Common myeloid progenitor, CD34-positive (primary cell): ENCODE measurements around the gene CCDC148.

ENCODE experiments used
- CTCF ChIA-PET: fragments of 350-600 bp; sonication (Branson Sonifier 250); formaldehyde crosslinking; loops from one replicate; lab custom pipeline; 2021; ENCODE audit warnings: antibody characterized with exemption; lab: Charles Lee
- POLR2A ChIA-PET: fragments of 350-600 bp; sonication (Branson Sonifier 250); formaldehyde crosslinking; loops from one replicate; lab custom pipeline; 2021; ENCODE audit warnings: antibody characterized with exemption; lab: Charles Lee
- DNase-seq, 3 donors: peaks; one replicate each; pipeline versions ENCODE4 v3.0.0 to v3.0.0-alpha.2; 2013
- H3K27ac ChIP-seq, 2 experiments: 1 replicate in 1 of 2; 2 replicates in 1 of 2; pipeline ENCODE4 v1.7.0; 2013; ENCODE audit warnings: inconsistent platforms in 2 of 2, low read length in 2 of 2, mild to moderate bottlenecking in 2 of 2, low read depth in 1 of 2, moderate library complexity in 1 of 2; ENCODE audit not compliant: severe bottlenecking in 2 of 2, insufficient read depth in 1 of 2, poor library complexity in 1 of 2
- H3K27me3 ChIP-seq, 5 experiments: replicated peaks in 2 of 5; 1 replicate in 3 of 5; 2 replicates in 2 of 5; pipeline versions ENCODE4 v1.6.1 to v1.7.0; 2013; ENCODE audit warnings: low read length in 4 of 5, mild to moderate bottlenecking in 2 of 5, moderate library complexity in 2 of 5, inconsistent platforms in 1 of 5; ENCODE audit not compliant: insufficient read depth in 5 of 5, control insufficient read depth in 4 of 5
- H3K36me3 ChIP-seq, 4 experiments: 1 replicate in 2 of 4; 2 replicates in 2 of 4; pipeline versions ENCODE4 v1.6.1 to v1.7.0; 2013; ENCODE audit warnings: low read length in 3 of 4, control low read depth in 1 of 4, mild to moderate bottlenecking in 1 of 4; ENCODE audit not compliant: control insufficient read depth in 4 of 4, insufficient read depth in 4 of 4
- H3K4me1 ChIP-seq, 4 experiments: 1 replicate in 3 of 4; 2 replicates in 1 of 4; pipeline versions ENCODE4 v1.6.1 to v1.7.1; 2013; ENCODE audit warnings: low read length in 3 of 4, mild to moderate bottlenecking in 3 of 4, control low read depth in 1 of 4, inconsistent platforms in 1 of 4, moderate library complexity in 1 of 4; ENCODE audit not compliant: control insufficient read depth in 4 of 4, insufficient read depth in 4 of 4; ENCODE audit errors: control extremely low read depth in 1 of 4
- H3K4me3 ChIP-seq, 7 experiments: 1 replicate in 4 of 7; 2 replicates in 3 of 7; pipeline versions ENCODE4 v1.5.1 to v1.7.0; 2013; ENCODE audit warnings: mild to moderate bottlenecking in 7 of 7, low read length in 6 of 7, moderate library complexity in 6 of 7, inconsistent platforms in 2 of 7, low read depth in 2 of 7, control low read depth in 1 of 7; ENCODE audit not compliant: insufficient read depth in 4 of 7, control insufficient read depth in 1 of 7; ENCODE audit errors: extremely low read depth in 1 of 7
- H3K9me3 ChIP-seq, 5 experiments: 1 replicate in 4 of 5; 2 replicates in 1 of 5; pipeline versions ENCODE4 v1.6.1 to v1.7.1; 2013; ENCODE audit warnings: low read length in 4 of 5, mild to moderate bottlenecking in 2 of 5, inconsistent platforms in 1 of 5, low read depth in 1 of 5, moderate library complexity in 1 of 5; ENCODE audit not compliant: control insufficient read depth in 4 of 5, insufficient read depth in 2 of 5; ENCODE audit errors: control extremely low read depth in 1 of 5
- WGBS: methylation state at CpG from one replicate; pipeline ENCODE4 v1.1.5; 2013; ENCODE audit not compliant: insufficient coverage; 5-methylcytosine and 5-hydroxymethylcytosine counted together

CCDC148 gene

GRCh38 chr2:158392687-158393086, 63.9 kb downstream of the CCDC148 start:
- ChIA-PET POLR2A (no interaction called here), CTCF (no interaction called here)
- Histone ChIP-seq H3K27me3 (no peaks in the 10 kb centered on the region), H3K27ac (no peak overlapping the region), H3K36me3 (no peaks in the 10 kb centered on the region), H3K9me3 (peaks cover 0 to 2% (median 0%) of the 10 kb centered on the region in 5 experiments), H3K4me1 (no peaks in the 10 kb centered on the region), H3K4me3 (no peak overlapping the region)
- DNase-seq, result no peak
- no CpG with 5 or more reads among the region's 1 CpG for WGBS

- ChIA-PET POLR2A (no interaction called here), CTCF (no interaction called here)
- no peak overlapping the region for H3K4me3 ChIP-seq
- no peaks in the 10 kb centered on the region for H3K9me3 ChIP-seq
- peak in 2 of 3 donors; percentile 2 to 13 for DNase-seq
- H3K27me3 ChIP-seq, result no peaks in the 10 kb centered on the region
- H3K36me3 ChIP-seq, result no peaks in the 10 kb centered on the region
- no peaks in the 10 kb centered on the region for H3K4me1 ChIP-seq
- no CpG with 5 or more reads among the region's 2 CpGs for WGBS
- H3K27ac ChIP-seq, result no peak overlapping the region
These were observed 64.7 kb downstream of the CCDC148 start for GRCh38 chr2:158391876-158392275.

- Histone ChIP-seq H3K4me3 (no peak overlapping the region), H3K4me1 (no peaks in the 10 kb centered on the region), H3K9me3 (no peaks in the 10 kb centered on the region), H3K36me3 (no peaks in the 10 kb centered on the region), H3K27ac (no peak overlapping the region), H3K27me3 (no peaks in the 10 kb centered on the region)
- CTCF ChIA-PET, result no interaction called here
- no peak for DNase-seq
- POLR2A ChIA-PET, result no interaction called here
These were observed 65.2 kb downstream of the CCDC148 start for GRCh38 chr2:158391361-158391760.

GRCh38 chr2:158388159-158388558, 68.4 kb downstream of the CCDC148 start:
- DNase-seq, result no peak
- no peaks in the 10 kb centered on the region for H3K9me3 ChIP-seq
- H3K4me3 ChIP-seq, result no peak overlapping the region
- no peaks in the 10 kb centered on the region for H3K27me3 ChIP-seq
- CTCF ChIA-PET, result interaction anchor here (1.4 kb wide), 1 partner anchor 12 kb away, joined by 3 read pairs; no protein-coding TSS in a partner anchor
- H3K36me3 ChIP-seq, result no peaks in the 10 kb centered on the region
- POLR2A ChIA-PET, result no interaction called here
- no peaks in the 10 kb centered on the region for H3K4me1 ChIP-seq
- H3K27ac ChIP-seq, result no peak overlapping the region
- WGBS, result no CpG with 5 or more reads among the region's 1 CpG

GRCh38 chr2:158385646-158386045, 70.9 kb downstream of the CCDC148 start:
- H3K27ac ChIP-seq, result no peak overlapping the region
- ChIA-PET CTCF (interaction anchor here (1.0 kb wide), 1 partner anchor 15 kb away, joined by 3 read pairs; no protein-coding TSS in a partner anchor), POLR2A (no interaction called here)
- no peaks in the 10 kb centered on the region for H3K27me3 ChIP-seq
- no peak for DNase-seq
- no peak overlapping the region for H3K4me3 ChIP-seq
- peaks cover 0 to 8% (median 0%) of the 10 kb centered on the region in 5 experiments for H3K9me3 ChIP-seq
- H3K36me3 ChIP-seq, result no peaks in the 10 kb centered on the region
- no peaks in the 10 kb centered on the region for H3K4me1 ChIP-seq

GRCh38 chr2:158381978-158382377, 74.6 kb downstream of the CCDC148 start:
- Histone ChIP-seq H3K27me3 (no peaks in the 10 kb centered on the region), H3K27ac (no peak overlapping the region), H3K9me3 (peaks cover 0 to 12% (median 0%) of the 10 kb centered on the region in 5 experiments), H3K36me3 (no peaks in the 10 kb centered on the region), H3K4me1 (no peaks in the 10 kb centered on the region), H3K4me3 (no peak overlapping the region)
- ChIA-PET POLR2A (no interaction called here), CTCF (no interaction called here)
- no peak for DNase-seq
- 100% methylated on average over 1 of the region's 3 CpGs for WGBS

- Histone ChIP-seq H3K4me3 (no peak overlapping the region), H3K27me3 (no peaks in the 10 kb centered on the region), H3K4me1 (no peaks in the 10 kb centered on the region), H3K27ac (no peak overlapping the region), H3K9me3 (peaks cover 0 to 12% (median 0%) of the 10 kb centered on the region in 5 experiments), H3K36me3 (no peaks in the 10 kb centered on the region)
- CTCF ChIA-PET, result no interaction called here
- DNase-seq, result no peak
- WGBS, result no CpG with 5 or more reads among the region's 3 CpGs
- POLR2A ChIA-PET, result no interaction called here
These were observed 75.3 kb downstream of the CCDC148 start for GRCh38 chr2:158381205-158381604.
